ENCODE results near the gene ACSBG1.

The ACSBG1 gene

DNA sequence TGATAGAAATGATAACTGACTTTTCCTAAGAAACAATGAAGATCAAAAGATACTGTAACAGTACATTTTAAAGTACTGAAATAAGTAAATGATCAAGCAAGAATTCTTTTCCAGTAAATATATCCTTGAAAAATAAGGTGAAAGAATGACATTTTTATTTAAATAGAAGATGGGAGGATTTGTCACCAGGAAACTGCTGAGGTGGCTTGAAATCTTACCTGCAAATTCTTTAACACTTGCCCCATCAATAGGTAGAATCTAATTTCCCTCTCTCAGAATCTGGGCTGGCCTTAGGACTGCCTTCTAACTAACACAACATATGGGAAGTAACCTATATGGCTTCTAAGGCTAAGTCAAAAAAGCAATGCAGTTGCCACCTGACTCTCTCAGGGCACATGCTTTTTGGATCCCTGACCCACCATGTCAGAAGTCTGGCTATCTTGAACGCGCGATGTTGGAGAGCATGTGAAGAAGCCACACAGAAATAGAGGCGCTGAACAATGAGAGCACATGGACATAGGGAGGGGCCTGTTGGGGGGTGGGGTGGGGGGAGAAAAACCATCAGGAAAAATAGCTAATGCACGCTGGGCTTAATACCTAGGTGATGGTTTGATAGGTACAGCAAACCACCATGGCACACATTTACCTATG is 11.5 kb downstream of the ACSBG1 start:
- no peak for DNase-seq (ENCODE audit: low read depth)

DNA sequence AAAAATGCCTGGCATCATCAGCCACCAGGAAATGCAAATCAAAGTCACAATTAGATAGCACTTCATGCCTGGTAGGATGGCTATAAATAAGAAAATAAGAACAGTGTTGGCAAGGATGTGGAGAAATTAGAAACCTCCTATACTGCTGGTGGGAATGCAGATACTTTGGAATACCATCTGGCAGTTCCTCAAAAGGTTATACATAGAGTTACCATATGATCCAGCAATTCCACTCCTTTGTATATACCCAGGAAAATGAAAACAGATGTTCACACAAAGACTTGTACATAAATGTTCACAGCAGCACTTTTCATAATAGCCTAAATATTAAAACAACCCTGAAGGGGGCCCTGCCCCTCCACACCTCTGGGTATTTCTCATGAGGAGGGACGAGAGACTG is 13.7 kb downstream of the ACSBG1 start:
- DNase-seq (ENCODE audit: low read depth): no peak

DNA sequence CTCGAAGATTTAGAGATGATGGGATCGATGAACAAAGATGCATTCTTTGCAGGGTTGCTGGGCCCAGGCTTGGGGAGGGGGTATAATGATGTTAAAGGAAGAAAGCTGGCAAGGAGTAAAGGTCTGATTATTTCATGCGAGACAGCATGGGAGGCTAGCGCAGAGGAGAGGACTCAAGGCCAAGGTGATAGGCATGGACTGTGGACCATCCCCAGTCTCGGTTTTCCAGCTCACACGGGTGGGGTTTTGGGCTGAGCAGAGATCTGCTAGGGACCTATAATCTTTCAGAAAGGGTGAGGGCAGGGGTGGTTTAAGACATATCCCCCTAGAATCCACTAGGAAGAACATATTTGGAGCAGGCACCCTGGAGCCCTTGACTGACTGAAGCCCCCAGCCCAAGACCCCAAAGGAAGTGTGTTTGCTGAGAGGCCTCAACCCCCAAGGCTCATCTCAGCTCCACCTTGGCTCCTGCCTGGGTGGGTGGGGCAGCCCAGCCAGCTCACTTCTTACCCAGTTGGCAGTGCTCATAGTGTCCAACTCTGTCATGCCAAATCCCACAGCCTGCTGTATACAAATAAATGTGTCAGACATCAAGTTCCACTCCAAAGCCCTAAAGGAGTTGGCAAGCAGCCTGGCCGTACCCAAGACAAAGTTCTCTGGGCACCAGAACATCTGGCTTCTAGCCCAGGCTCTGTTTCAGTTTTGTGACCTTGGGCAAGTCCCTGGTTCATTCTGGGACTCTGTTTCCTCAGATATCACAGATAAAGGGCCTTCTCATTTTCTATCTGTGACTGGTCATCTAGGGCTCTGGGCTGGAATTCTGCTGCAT is 17.9 kb downstream of the ACSBG1 start:
- DNase-seq (ENCODE audit: low read depth): no peak

DNA sequence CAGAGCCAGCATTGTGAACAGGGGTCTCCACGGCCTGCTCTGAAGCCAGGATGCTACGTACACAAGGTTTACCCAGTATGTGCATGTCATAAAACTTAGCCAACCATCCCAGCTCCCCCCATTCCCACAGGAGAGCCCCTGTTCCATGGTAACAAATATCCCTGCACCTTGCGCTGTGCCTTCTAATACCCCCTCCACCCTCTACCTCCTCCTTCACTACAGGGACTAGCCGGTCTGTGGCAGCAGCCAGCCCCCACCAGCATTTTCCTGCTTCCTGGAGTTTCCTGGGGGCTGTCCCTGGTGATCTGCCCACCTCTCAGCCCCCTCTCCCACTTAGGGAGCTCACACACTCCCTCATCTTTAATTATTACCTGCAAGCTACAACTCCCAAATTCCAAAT is 20.4 kb downstream of the ACSBG1 start:
- DNase-seq (ENCODE audit: low read depth): no peak

DNA sequence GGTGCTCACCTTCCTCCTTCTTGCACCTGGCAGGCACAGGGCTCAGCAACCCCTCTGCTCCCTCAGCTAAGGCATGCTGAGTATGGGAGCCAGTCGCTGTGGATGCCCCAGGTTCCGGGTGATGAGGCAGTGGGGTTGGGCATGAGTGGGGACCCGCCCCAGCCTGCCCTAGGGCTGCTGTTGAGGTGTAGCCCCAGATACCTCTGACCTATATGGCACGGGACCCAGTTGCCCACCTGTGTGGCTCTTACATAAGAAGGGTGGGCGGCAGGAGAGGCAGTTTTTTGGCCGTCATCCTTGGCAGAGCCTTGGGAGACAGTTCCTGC is 21.0 kb downstream of the ACSBG1 start:
- no peak for DNase-seq (ENCODE audit: low read depth)

DNA sequence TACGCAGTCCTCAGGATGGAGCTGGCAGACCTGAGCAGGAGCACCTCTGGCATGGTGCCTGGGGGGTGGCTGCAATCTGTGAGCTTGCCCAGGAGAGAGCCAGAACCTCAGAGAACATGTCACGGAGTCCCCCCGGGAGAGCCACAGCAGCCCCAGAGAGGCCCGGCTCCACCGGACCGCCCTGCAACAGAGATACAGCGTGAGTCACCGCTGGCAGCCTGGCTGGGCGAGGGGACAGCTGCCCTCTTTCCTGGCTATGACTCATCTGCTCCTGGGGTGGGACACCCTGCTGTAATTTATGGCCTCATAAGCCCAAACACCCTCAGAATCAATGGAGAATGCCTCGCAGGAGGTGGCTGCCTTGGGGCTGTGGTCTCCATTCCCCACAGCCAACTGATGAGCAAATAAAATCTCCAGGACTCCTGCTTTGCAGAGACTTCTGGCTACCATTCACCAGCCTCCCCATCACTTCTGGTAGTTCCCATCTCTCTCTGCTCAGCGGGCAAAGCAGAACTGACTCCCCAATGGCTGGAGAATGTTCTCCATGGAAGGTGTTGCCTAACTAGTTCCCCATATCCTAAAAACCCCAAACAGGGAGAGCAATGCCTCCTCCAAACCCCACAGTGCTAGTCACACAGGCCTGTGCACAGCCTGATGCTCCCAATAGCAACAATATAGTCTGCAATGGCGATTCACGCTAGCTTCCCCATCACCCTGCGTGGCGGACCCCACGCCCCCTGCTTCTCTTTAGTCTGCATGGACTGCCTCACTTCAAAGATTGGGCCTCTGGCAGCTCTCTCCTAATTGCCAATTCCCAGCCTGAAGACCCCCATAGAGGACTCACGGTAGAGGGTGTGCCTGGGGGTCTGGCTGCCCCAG is 21.6 kb downstream of the ACSBG1 start:
- DNase-seq (ENCODE audit: low read depth): no peak

DNA sequence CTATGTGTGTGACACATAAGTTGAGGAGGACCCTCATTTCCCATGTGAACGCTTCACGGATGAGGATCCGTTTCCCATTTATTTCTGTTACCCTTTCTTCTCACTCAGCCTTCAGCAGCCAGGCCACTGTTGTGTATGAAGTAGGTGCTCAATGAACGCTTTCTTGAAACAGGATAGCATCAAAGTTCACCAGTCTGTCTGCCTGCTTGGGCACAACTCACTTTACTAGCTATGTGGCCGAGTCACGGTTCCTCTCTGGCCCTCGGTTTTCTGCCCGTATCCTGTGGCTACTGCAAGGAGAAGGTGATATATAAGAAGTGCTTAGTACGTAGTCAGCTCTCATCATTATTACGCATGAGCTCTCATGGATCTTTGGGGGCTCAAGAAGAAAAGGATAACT is 22.4 kb downstream of the ACSBG1 start:
- DNase-seq (ENCODE audit: low read depth): no peak

DNA sequence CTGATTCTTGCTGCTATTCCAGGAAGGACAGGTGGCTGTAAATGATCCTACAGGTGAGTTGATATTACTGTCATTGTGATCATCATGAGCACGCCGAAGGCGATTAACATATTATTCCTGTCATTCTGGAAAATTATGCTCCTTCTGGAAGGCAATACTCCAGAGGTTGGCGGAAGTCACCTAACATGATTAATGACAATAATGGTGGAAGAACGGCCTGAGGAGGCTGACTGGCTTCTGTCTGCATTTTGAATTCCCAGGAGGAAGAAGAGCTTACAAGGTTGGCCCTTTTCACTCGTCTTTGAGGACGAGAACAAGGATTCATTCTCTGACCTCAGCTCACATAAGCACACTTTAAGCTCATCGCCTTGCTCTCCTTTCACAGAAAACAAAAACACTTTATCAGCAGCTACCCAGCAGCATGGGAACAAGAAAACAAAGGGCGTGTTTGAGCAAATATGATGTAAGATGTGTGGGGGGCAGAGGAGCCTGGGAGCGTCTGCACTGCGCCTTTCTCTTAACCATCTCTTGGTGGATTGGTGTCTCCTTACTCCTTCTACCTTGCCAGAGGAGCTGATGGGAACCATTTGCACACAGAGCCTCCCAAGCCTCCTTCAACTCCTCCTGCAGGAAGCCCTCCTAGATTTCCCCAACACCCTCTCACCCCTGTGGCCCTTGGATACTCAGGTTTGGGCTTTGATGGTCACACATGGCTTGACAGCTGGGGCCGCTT is 23.0 kb downstream of the ACSBG1 start:
- DNase-seq (ENCODE audit: low read depth): no peak

DNA sequence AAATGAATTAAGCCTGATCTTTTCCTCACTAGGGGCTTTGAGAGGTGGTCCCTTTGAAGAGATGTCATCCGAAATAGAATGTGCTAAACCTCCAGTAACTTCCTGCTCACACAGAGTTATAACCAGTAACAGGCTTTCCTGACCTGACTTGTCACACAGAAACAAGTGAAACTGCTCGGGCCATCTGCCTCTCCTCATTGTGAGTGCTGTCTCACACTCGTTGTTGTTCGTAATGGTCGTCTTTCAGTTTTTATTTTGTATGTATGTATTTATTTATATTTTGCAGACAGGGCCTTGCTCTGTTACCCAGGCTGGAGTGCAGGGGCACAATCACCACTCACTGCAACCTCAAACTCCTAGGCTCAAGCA is 24.0 kb downstream of the ACSBG1 start:
- no peak for DNase-seq (ENCODE audit: low read depth)

DNA sequence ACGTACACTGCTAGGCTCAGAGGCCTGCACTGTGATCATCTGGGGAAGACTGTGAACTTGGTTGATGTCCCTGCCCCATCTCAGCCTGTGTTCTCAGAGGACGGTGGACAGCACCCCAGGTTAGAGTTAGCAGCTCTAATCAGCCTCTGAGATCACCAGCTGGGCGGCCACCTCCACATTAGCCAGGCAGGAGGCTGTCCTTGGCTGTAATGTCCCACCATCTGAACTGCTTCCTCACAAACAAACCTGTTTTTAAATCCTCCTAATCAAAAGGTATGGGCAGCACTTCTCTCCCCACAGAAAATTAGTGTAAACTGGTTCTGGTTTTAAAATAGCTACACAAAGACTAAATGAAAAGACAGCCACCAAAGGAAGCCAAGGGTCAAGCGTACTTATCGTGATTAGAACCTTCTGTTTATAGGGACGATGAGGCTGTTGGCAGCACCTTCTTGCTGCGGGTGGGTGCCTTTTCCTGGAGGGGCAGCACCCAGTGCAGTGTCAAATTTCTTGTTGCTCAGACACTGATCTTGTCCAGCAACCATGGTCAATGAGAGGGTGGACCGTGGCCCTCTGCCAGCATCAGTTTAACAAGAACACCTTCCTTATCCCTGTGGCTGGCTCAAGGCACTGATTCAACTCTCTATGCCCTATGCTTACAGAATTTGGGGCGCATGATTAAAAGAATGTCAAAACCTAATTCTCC is 24.6 kb downstream of the ACSBG1 start:
- no peak for DNase-seq (ENCODE audit: low read depth)

DNA sequence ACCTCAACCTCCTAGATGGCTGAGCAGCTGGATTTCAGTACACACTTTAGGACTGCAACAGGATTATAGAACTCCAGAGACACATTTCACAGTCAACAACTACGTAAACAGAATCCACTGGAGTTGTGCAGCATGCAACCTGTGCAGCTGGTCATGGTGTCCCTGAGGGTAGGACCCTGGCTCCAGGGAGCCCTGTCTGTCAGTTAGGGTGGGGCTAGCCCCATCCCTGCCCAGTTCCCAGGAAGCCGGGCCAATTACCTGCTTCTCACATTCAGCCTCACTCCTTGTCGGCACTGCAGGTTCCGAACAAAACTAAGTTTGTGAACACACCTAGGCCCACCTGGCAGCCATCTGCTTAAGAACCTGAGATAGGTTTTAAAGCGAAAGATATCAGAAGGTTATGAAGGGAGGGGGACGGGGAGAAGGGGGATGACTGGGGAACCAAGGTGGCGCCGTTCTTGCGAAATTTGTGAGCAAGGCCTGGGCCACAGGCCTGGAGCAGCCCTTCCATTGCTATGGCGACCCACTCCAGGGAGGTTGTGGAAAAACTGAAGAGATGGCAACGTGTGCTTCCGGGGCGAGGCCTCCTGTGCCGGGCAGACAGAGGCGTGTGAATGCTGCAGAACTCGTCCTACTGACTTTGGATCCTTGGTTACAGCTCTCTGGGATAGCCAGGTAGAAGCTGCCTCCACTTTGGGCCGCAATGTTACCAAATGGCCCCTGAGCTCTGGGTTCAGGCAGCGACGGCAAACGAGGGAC is 25.3 kb downstream of the ACSBG1 start:
- DNase-seq (ENCODE audit: low read depth): no peak

DNA sequence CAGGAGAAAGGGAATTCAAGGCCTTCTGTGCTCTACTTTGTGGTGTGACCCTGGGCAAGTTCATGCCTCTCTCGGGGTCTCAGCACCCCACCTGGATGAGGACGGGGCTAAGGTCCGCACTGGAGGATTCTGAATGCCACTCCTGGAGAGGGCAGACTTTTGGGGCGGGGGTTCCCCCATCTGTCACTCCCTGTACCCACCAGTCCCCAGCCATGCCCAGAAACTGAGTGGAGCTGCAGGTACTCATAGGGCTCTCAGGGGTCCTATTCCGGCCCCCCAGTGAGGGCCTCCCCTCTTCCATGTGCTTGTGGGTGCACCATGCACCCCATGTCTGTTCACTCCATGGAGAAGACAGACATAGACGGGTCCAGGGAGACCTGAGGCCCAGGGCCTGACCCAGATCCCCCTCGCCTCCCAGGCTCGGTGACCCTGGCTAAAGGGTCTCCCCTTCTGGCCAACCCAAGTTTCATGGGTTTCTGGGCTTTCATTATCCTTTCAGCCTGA is 26.0 kb downstream of the ACSBG1 start:
- DNase-seq (ENCODE audit: low read depth): no peak

DNA sequence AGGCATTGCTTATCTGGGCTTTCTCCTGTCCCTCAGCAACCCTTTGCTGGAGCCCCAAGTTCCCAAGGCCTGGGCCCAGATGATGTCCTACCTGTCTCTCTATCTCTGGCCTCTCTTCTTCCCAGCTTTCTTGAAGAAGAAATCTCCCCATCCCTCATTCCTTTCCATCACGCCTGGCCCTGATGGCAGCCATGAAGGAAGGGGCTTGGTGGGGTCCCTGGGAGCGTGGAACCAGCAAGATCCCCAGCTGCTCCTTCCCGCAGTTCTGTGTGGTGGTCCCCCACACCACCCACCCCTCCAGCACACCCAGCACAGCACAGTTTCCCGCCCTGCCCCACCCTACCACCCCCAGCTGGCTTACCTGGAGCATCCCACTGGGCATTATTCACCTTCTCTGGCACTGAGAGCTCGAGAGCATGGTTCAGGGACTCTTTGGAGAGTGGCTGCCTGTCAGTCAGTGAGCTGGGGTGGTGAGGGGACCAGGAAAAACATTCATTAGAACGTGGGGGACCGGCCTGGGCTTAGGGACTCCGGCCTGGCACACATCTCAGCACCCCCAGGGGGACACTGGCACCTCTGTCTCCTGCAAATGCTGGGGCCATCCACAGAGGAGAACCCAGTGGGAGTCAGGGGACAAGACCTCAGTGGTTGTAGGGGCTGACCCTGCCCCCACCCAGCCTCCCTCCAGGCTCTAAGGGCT is 26.6 kb downstream of the ACSBG1 start:
- DNase-seq (ENCODE audit: low read depth): no peak

DNA sequence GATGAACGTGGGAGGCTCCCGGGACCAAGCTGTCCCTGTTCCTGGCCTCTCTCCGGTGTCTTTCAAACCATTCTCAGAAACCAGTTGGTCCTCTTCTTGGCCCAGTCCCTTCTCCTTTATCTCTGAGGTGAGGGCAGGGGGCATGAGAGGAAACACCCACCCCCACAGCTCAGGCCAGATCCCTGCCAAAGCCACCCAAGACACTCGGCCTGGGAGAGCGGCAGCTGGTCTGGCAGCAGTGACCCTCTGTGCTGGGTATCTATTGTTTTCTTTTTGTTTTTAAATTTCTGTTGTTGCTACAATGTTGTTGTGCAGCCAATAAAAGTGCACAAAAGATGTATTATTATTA is 27.3 kb downstream of the ACSBG1 start:
- no peak for DNase-seq (ENCODE audit: low read depth)

DNA sequence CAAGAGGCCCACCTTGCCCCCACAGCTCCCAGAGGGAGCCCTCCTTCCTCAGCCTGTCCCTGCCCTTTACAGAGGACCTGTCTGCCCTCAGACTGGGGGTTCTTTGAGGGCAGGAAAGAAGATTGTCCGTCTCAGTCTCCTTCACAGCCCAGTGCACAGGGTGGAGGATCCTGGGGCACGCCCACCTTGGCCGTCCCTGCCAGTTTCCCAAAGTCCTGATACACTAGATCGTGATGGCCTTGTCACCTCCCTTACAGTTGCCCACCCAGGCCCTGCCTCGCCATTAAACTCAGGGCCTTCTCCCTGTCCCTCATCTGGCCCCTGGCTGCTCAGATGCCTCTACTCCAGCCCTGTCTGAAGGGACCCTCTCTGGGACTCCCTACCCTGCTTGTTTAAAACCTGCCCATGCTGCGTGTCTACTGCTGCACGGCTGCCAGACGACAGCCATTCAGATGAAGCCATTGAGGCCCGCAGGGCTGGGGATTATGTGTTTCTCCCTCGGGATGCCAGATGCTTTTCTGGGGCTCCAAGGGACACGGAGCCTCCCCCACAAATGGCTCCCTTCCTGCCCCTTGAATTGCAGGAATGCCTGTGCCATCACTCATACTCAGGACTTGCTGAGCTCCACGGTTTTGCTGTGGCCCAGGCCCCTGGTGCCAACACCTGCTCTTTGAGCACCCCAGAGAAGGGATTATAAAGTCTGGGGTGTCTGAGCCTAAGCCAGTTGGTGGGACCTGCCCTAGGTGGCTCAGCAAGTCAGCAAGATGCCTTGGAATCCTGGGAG is 27.8 kb downstream of the ACSBG1 start:
- no peak for DNase-seq (ENCODE audit: low read depth)

DNA sequence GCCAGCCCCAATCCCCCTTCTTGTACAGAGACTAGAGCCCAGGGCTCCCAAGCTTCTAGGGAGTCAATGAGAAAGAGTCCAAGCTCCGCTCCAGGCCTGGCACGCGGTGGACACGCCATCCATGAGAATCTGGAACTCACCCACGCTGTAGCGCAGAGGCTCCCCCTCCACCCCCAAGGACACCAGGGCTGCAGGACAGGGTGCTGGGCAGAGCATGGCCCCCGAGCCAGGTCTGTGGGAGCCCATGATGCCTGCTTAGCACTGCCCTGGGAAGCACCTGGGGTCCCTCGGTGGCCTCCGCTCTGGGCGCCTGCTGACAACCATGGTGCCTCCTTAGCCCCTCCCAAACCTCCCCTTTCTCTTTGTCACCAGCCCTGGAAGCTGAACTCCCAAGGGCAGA is 28.5 kb downstream of the ACSBG1 start:
- DNase-seq (ENCODE audit: low read depth): no peak

DNA sequence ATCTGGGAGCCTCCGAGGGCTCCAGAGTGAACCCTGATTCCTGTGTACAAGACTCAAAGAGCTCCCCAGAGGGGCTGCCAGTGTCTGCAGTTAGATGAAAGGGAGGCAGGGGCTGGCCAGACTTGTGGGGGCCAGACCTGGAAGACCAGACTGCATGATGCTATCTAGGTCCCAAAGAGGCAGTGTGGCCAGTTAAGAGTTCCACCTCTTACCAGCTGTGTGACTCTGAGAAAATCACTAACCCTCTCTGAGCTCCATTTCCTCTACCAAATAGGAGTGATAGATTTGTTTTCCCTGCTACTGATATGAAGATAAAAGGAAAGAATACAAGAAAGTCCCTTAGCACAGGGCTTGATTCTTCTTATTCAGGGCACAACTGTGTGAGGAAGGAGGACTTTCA is 29.0 kb downstream of the ACSBG1 start:
- DNase-seq (ENCODE audit: low read depth): no peak

DNA sequence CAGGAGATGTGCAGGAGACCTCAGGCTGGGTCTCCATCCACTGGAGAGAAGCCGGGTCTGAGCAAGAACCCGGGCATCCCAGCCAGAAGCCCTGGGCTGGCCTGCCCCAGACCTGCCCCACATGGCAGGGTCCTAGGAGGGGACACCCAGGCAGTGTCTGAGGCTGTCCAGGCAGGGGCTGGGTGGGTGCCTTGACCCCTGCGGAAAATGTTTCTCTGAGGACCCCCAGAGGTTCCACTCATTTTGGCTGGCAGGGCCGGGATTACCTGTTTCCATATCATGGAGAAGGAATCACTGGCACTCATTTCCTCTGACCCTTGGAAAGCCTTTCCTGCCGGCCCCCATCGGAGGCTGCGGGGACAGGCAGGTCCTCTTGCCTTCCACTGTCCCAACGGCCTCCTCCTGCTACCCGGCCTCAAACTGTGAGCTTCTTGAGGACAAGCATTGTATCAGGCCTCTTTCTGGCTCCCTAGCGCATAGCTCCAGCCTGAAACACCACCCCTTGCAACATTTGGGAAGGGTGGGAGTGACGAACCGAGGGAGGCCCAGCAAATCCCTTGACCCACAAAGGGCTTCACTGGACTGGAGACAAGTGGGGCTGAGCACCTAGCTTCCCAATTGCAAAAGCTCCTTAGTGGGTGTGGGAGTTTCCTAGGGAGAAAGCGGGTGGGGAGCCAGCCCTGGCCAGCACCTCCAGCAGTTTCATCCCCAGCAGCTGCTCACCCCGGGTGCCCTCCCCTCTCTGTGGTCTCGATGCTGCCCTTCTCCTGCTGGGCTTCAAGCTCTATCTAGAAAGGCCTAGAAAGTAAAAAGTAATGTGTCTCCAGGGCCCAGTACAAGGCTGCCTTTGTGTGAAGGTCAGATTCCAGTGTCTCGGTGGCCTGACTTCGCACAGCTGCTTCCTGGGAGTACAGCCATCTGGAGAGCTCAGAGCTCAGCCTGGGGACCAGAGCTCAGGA is 29.7 kb downstream of the ACSBG1 start:
- DNase-seq (ENCODE audit: low read depth): no peak
